GM21619 (cell line): ENCODE results near the gene ZNF888.
A peak's percentile ranks its signal among the peaks of the same experiment; 100 is the strongest.
"Not testable (repeated sequence)": the region's sequence is repeated elsewhere in the genome, so short reads cannot be mapped to it uniquely, and the experiment has no call there.

Experiments used
- ATAC-seq: cut with Tn5 transposase; IDR thresholded peaks from one replicate; pipeline ENCODE4 v1.9.1; 2021; ENCODE audit not compliant: unreplicated experiment

Gene ZNF888

GRCh38 chr19:52922841-52923777, at the start of gene ZNF888:
Gene ZNF888 (minus strand): TSS chr19:52923428. CDS start chr19:52917873, 5,555 bp downstream.
- peak; percentile 85 for ATAC-seq

- ATAC-seq = no peak
These were observed 44.5 kb upstream of the ZNF888 start for GRCh38 chr19:52967772-52968171.

- ATAC-seq = peak; percentile 16
These were observed 40.0 kb upstream of the ZNF888 start for GRCh38 chr19:52963247-52963618.

GRCh38 chr19:52962394-52963246, 39.4 kb upstream of the ZNF888 start, which contains the start of gene ZNF816:
Gene ZNF816 (minus strand): TSS chr19:52962881. CDS start chr19:52956089, 6,792 bp downstream.
- peak; percentile 91 for ATAC-seq

GRCh38 chr19:52961981-52962380, 38.8 kb upstream of the ZNF888 start:
- no peak for ATAC-seq

GRCh38 chr19:52959613-52960295, 36.5 kb upstream of the ZNF888 start:
- no peak for ATAC-seq

GRCh38 chr19:52957591-52957990, 34.4 kb upstream of the ZNF888 start:
- ATAC-seq = no peak

GRCh38 chr19:52956917-52957316, 33.7 kb upstream of the ZNF888 start:
- no peak for ATAC-seq

- no peak for ATAC-seq
These were observed 26.2 kb upstream of the ZNF888 start for GRCh38 chr19:52949422-52949821.

- ATAC-seq = no peak
These were observed 25.0 kb upstream of the ZNF888 start for GRCh38 chr19:52948025-52948770.

- ATAC-seq = no peak
These were observed 23.4 kb upstream of the ZNF888 start for GRCh38 chr19:52946322-52947310.

GRCh38 chr19:52945652-52946321, 22.6 kb upstream of the ZNF888 start:
- no peak for ATAC-seq

- ATAC-seq = not testable (repeated sequence)
These were observed 21.7 kb upstream of the ZNF888 start for GRCh38 chr19:52944703-52945493.

GRCh38 chr19:52943884-52944643, 20.8 kb upstream of the ZNF888 start:
- no peak for ATAC-seq

- peak; percentile 15 for ATAC-seq
These were observed 20.1 kb upstream of the ZNF888 start for GRCh38 chr19:52943134-52943883.

GRCh38 chr19:52942386-52943133, 19.3 kb upstream of the ZNF888 start:
- peak; percentile 90 for ATAC-seq
